HG02973 (cell line): Measurements from ENCODE around the gene USP24.

Experiments used
- ATAC-seq: cut with Tn5 transposase; IDR thresholded peaks from one replicate; pipeline ENCODE4 v1.9.1; 2021; ENCODE audit warnings: moderate library complexity; ENCODE audit not compliant: unreplicated experiment

Gene USP24

DNA sequence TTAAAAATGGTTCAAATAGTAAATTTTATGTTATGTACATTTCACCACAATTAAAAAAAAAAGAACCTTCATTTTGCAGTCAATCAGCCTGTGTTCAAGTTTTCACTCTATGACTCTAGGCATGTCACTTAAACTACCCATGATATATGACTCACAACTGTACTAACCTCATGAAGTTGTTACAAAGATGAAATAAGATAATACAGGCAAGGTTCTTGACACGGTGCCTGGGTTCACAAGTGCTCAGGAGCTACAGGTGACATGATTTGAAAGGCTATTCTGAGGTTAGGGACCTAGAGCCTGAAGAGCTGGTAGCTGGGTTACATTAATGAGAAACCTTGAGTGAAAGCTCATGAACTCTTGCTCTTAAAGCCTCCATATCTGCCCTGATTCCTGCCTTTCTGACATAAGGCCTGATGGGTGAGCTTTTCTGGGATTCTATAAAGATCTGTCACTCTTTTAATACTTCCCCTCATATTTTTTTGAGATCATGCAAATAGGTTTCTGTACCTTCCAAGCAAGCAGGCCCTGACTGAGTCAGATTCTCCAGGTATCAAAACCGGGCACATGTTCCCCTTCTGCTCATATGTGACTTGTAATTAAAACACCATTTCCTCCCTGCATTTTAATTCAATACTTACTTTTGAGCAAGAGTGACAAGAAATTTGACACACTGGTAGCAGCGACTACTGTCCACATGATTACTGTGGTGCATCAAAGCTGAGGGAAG lies 141.8 kb downstream of the USP24 start:
- ATAC-seq = no peak

DNA sequence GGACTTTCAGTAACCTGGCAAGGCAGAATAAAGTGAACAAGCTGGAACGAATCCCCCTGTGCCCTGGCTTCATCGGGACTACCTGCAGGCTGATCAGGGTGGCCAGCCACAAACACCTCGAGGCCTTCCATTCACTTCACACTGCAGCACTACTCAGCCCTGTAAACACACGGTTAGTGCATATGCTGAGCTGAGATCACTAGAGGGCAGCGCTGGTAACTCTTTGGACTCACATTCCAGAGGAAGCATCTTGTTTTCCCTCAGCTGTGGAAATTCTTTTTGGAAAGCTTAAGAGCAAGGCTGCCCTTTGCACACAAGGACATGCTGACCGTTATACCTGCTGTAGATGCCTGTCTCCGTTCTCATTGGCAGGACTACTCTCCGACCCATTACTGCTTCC lies 143.7 kb downstream of the USP24 start:
- no peak for ATAC-seq

DNA sequence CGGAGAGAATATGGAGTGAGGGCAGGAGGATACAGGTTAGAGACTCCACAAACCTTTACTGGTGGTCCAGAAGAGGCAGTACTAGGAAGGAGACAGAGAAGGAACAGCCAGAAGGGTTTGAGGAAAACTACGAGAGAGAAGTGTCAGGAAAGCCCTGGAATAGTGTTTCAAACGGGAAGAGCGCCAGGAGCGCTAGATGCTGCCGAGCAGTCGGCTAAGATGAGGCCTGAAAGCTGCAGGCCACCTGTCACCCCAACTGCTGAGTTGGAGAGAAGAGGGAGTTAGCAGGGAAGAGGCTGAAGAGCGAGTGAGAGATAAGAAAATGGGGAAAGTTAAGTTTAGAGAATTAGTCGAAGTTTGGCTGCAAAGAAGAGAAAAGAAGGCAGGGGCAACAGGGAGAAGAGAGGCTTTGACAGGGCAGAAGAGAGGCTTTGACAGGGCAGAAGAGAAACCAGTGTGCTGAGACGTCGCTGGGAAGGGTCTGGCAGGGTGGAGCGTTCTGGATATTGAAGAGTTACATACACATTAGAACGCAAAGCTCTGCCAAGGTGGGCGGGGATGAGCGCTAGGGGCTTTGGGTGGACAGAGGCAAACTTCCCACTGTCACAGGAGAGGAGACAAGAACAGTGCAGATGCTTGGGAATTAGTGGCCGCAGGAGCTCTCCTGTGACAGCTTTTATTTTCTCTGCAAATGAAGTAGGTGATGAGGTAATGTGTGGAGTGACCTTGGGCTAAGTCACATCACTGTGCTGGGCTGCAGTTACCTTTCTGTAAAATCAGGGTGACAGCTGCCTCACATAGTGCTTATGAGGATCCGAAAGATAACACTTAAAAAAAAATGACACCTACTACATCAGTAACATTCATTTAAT lies 144.6 kb downstream of the USP24 start:
- ATAC-seq = no peak

DNA sequence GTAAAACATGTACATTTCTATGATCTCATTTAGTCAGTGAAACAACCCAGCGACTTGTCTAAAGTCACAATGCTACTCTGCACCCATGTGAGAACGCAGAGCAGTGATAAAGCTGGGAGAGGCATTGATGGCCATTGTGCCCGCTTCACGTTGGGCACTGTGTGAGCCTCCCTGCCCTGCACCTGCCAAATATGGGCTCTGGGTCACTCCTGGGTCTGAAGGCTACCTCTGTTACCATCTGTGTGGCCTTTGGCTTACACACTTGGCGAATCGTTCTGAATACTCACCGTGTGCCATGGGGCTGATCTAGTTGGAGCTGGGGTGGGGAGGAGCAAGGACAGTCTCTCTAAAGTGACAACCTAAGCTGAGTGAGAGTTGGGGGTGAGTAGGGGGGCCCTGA lies 145.9 kb downstream of the USP24 start:
- no peak for ATAC-seq

DNA sequence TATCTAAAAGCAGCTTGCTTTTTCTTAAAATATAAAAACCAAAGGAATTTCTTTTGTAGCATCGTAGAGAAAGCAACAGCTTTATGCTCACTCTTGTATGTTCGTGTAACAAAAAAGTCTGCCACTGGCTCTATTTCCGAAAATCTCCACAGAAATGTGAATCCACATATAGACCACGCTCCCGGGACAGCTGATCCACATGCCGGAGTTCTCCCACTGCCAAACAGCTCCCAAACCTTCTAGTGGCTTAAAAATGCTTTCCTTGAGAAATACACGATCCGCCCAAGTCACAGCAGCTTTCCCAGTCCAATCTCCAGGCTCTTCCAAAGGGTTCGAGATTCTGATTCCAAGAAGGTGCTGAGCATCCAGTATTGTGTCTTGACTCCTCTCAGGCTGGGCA lies 146.5 kb downstream of the USP24 start:
- ATAC-seq = no peak

DNA sequence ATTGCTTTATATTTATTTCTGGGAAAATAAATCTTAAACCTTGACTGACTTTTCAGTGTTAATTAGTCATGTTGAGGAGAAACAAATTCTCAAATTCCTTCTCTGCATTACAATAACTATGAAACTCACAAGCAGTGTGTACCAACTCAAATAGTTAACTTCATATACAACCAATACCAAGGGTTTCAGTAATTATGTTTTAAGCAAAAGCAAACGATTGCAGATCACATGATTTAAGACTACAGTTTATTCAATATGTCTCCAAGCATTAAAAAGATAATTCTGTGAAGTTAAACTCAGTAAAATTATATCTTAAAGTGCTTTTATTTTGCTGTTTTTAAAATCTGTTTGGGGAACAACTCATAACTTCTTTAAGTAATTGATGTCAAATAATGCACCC lies 147.2 kb downstream of the USP24 start:
- ATAC-seq = no peak

DNA sequence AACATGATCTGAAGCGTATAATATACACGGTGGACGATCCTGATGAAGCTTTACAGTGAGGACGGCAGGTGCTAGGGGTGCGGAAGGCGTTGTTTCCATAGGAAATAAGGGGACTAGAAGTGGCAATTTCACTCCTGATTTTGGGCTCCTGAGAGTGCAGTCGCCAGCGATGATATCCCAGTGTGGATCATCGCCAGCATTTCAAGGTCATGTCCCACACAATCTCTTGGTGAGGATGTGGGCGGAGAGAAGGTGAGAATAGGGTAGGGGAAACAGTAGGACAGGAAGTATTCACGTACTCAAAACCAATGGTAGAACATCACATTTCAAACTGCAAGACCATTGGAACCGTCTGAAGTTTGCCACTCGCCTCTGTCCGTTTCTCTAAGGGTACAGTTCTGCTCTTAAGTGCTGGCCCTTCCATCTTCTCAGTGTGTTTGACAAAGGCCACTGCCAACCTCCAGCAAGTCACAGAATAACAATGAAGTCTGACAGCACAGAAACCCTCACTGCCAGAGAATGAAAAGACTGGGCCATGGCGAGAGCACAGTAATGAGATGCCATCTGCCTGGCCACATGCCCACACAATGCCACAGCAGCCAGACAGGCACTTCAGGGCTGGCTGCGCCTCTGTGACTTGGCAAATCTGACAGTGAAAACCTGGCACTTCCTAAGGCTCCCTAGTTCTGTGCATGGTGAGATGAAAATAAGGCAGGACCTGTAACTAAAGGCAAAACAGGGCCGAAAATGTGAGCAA lies 148.0 kb downstream of the USP24 start:
- no peak for ATAC-seq

DNA sequence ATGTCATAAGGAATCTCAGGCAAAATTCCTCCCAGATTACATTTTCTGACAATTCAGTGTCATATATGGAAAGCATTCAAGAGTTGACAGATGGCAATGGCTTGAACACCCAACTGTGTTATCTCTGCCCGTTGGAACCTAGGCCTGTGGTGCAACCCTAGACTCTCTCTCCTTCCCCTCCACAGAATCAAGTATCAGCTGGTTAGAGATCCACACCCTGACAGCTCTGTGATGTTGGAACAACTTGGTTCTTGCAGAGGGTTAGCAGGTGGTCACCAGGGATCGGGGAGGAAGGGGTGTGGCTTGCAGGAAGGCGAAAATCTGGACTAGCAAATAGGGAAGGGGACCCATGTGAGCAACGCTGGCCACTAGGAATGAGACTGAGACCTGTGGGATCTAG lies 149.5 kb downstream of the USP24 start:
- ATAC-seq = no peak

DNA sequence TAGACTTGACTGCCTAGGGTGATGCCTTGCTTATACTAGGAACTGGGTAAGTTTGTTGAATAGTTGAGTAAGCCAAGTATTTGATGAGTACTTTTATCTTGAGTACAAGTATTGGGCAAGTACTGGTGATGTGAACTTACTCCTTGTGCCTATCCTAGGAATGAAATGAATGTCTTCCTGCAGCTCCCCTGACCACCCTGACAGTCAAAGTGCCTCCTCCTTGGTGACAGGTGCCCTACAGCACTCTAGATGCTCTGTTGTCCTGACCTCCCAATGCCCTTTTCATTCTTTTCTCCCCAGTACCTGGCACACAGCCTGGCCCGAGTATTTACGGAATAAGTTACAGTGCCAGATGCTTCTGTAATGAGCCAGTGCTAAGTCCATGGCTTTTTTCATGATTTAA lies 150.3 kb downstream of the USP24 start:
- ATAC-seq = no peak

DNA sequence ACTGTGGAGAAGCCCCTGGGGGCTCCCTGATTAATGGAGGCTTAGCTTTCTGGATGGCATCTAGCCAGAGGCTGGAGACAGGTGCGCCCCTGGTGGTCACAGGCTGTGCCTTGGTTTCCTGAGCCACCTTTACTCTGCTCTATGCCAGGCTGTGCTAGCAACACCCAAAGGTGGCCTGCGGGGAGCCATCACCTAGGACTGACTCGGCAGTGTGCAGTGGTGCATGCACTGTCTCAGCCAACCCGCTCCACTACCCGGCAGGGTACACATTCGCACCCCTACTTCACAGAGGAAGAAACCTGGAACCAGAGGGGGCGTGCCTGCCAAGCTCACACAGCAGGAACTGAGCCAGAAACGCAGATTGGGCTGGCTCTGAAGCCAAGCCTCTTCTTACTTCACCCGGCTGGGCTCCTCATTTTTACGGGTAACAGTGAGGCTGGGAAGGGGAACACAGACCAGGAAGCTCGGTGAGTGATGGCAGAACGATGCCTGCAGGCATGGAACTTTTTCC lies 151.0 kb downstream of the USP24 start:
- peak; percentile 41 for ATAC-seq

DNA sequence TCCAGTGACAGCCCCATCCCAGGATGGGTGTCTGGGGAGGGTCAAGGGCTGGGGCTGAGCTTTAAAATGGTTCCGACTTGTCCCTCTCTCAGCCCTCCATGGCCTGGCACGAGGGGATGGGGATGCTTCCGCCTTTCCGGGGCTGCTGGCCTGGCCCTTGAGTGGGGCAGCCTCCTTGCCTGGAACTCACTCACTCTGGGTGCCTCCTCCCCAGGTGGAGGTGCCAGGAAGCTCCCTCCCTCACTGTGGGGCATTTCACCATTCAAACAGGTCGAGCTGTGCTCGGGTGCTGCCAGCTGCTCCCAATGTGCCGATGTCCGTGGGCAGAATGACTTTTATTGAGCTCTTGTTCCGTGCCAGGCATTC lies 151.6 kb downstream of the USP24 start:
- no peak for ATAC-seq

DNA sequence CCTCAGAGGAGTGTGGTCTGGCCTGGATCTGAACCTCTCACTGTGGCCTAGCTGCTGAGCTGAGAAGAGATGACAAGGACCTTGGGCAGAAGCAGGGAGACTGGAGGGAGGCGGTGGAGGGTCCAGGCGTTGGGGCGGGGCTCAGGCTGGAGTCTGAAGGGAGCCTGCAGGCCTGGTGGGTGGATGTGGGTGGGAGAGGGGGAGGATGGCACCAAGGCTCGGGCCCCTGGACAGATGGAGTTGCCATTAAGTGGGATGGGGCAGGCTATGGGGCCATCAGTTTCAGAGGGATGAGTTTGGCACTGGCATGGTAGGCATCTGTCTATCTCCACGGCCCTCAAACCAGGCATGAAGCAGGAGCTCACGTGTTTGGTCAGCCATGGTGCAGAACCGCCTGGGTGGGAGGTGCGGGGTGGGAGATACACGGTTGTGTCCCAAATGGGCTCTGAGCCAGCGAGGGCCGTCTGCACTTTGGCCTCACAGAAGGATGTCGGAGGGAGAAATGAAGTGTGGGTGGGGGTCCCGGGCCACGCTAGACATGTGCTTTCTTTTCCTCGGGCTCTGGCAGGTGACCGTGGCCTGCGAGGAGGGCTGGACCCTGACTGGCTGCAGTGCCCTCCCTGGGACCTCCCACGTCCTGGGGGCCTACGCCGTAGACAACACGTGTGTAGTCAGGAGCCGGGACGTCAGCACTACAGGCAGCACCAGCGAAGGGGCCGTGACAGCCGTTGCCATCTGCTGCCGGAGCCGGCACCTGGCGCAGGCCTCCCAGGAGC lies 152.2 kb downstream of the USP24 start:
- no peak for ATAC-seq

DNA sequence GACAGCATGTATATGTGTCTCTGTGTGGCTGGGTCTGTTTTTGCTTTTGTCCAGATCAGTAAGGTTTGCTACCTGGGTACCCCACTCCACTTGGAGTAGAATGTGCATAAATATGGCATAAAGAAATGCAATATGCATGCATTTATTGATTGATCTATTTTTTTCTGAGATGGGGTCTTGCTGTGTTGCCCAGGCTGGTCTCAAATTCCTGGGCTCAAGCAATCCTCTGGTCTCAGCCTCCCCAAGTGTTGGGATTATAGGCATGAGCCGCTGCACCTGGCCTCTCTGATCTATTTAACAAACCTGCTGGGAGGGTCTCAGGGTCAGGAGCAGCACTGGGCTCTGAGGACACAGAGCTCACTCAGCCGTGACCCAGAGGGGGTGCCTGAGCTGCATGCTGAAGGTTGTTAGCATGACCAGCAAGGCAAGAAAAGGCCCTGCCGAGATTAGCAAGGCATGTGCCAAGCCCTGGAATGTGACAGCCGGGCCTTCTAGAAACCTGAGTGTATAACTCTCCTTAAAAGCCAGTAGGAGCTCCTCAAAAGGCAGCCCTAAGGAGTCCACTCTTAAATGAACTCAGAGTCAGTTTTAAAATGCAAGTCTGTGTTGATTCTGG lies 153.3 kb downstream of the USP24 start:
- ATAC-seq = no peak

DNA sequence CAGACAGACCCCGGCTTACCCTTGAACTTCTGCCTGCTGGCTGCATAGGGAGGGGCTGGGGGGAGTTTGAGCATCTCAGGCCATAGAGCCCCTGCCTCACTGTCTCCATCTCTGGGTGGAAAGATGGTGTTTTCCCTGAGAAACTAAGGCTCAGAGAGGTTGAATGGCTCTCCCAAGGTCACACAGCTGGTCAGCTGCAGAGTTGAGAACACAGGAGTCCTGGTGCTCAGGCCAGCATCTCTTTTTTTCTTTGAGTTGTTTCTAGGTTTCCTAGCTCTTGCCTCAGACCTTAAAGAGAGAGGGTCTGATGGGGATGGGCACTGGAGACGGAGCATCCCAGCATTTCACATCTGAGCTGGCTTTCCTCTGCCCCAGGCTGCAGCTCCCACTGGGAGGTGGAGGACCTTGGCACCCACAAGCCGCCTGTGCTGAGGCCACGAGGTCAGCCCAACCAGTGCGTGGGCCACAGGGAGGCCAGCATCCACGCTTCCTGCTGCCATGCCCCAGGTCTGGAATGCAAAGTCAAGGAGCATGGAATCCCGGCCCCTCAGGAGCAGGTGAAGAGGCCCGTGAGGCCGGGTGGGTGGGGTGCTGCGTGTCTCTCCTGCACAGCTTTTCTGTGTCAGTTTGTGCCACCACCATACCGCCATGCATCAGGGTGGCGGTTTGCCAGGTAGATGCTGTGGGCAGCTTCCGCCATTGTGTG lies 154.0 kb downstream of the USP24 start:
- no peak for ATAC-seq

DNA sequence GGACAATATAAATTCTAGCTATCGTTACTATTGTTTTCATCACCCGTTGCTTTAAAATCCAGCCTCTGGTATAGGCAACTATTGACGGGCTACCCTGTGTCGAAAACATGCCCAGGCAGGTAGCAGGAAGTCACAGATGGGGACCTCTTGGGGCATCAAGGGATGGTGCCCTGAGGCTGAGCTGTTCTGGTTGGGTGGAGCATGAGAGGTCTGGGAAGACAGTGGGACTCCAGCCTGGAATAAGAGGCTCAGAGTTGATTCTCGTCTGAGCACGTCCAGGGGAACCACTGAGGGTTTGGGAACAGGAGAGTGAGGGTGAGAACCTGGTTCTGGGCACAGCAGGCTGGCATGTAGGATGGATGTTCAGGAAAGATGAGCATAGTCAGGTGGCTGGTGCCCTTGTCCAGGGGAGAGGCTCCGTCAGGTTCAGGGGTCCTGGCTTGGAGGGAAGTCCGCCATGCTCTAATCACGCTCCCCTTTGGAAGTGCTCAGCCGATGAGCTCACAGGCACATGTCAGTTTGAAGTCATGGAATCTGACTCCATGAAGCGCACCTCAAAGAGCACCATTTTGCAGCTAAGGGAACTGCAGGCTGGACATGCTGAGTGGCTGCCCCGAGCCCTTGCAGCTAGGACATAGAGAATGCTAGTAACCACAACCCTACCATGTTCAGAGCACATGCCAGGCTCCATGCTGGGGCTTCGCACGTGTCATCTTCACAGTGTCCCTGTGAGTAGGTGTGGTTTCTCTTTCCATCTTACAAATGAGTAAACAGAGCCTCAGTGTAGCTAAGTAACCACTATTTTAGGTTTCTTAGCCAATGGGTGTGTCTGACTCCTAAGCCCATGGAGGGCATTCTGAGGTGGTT lies 154.8 kb downstream of the USP24 start:
- ATAC-seq = peak; percentile 66

DNA sequence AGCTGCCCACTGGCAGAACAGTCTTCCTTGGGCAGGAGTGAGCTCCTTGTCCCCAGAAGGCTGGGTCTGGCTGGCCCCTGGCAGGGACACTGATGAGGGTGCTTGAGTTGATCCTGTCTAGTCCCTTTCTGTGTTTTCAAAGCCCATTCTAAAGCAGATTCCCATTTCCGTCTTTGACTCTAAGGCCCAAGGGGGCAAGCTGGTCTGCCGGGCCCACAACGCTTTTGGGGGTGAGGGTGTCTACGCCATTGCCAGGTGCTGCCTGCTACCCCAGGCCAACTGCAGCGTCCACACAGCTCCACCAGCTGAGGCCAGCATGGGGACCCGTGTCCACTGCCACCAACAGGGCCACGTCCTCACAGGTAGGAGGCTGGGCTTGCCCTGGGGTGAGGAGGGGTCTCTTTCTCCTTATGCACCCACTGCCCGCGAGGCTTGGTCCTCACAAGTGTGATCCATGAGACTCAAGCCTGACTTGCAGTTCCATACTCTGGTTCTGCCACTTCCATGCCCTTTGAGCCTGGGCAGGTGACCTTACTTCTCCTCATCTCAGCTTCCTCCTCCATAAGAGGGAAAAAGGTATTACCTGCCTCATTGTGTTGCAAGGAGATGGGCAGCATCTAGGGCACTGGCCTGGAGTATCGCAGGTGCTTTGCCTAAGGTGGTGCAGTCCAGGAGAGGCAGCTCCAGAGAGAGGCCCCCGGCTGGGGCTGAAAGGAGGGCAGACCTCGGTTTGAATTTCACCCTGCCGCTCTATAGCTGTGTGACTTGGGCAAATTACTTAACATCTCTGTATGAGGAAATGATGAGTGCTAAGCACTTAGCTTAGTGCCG lies 155.6 kb downstream of the USP24 start:
- no peak for ATAC-seq

DNA sequence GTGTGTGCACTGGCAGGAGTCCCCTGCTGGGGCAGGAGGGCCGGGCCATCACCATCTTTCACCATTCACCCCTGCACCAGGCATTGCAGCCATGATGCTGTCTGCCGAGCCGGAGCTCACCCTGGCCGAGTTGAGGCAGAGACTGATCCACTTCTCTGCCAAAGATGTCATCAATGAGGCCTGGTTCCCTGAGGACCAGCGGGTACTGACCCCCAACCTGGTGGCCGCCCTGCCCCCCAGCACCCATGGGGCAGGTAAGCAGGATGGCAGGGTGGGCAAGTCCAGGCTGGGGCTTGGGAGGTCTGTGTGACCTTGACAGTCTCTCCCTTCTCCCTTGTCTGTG lies 157.2 kb downstream of the USP24 start:
- no peak for ATAC-seq
